Small intestine (tissue), 7 donors: ENCODE results near the gene HNF4A. TPM values are rescaled to one million over a fixed set of nuclear protein-coding genes. Genes with fewer than 3 reads are reported as not detected.

Source experiments
- DNase-seq, 2 donors: peaks; one replicate each; pipeline versions ENCODE4 v3.0.0 to v3.0.0-alpha.2; 2013
- FAIRE-seq: peaks from 2 replicates; lab custom pipeline; 2012; peaks lifted over from hg19 to GRCh38; lab: Jason Lieb, UNC
- H3K27ac ChIP-seq, 3 donors: one replicate each; pipeline ENCODE4 v1.5.1; 2013; ENCODE audit warnings: low read length in 2 of 3, mild to moderate bottlenecking in 2 of 3, control low read depth in 1 of 3, inconsistent platforms in 1 of 3, low read depth in 1 of 3, moderate library complexity in 1 of 3
- H3K27me3 ChIP-seq, 3 donors: one replicate each; pipeline ENCODE4 v1.6.1; 2013; ENCODE audit warnings: low read length in 3 of 3, inconsistent platforms in 1 of 3; ENCODE audit not compliant: control insufficient read depth in 3 of 3, insufficient read depth in 3 of 3
- H3K36me3 ChIP-seq, 3 donors: one replicate each; pipeline ENCODE4 v1.6.1; 2013; ENCODE audit warnings: low read length in 3 of 3, inconsistent platforms in 1 of 3, low read depth in 1 of 3, mild to moderate bottlenecking in 1 of 3, moderate library complexity in 1 of 3; ENCODE audit not compliant: control insufficient read depth in 3 of 3, insufficient read depth in 2 of 3
- H3K4me1 ChIP-seq, 3 donors: one replicate each; pipeline ENCODE4 v1.6.1; 2013; ENCODE audit warnings: low read length in 2 of 3, inconsistent platforms in 1 of 3, low read depth in 1 of 3, mild to moderate bottlenecking in 1 of 3, moderate library complexity in 1 of 3; ENCODE audit not compliant: control insufficient read depth in 3 of 3, insufficient read depth in 2 of 3
- H3K4me3 ChIP-seq, 3 donors: one replicate each; pipeline ENCODE4 v1.5.1; 2013; ENCODE audit warnings: low read length in 3 of 3, control low read depth in 1 of 3, inconsistent platforms in 1 of 3, low read depth in 1 of 3, mild to moderate bottlenecking in 1 of 3, moderate library complexity in 1 of 3
- H3K9me3 ChIP-seq, 2 donors: one replicate each; pipeline ENCODE4 v1.6.1; 2013; ENCODE audit warnings: low read depth in 1 of 2, low read length in 1 of 2; ENCODE audit not compliant: control insufficient read depth in 2 of 2, insufficient read depth in 1 of 2
- WGBS, 3 donors: extraction: QIAGEN DNeasy Blood & Tissue Kit; methylation state at CpG; one replicate each; pipeline ENCODE4 v1.1.7; 2013; 5-methylcytosine and 5-hydroxymethylcytosine counted together
- polyA plus RNA-seq, 4 donors: library from polyadenylated mRNA; stranded (reverse) in 3 of 4; unstranded in 1 of 4; fragments of 200-250 nt in 3 of 4; fragments of 120-200 nt in 1 of 4; gene quantifications; one replicate each; pipeline versions ENCODE4 v1.2.1 to v1.2.3, GENCODE V29; 2013
- donor health status: healthy with polysubstance abuse.
- donor health status: control.
- donor health status: control.
- donor health status: Bipolar disorder and iron deficiency.
- donor health status: healthy.

The HNF4A gene
- polyA plus RNA-seq, 4 donors: 56.7 to 324 (median 111) TPM

- 28 to 78% (median 42%) methylated on average over 3 of the region's 3 CpGs for WGBS, 3 donors
- no peak overlapping the region for H3K4me3 ChIP-seq
- no peaks in the 10 kb centered on the region for H3K9me3 ChIP-seq
- no peaks in the 10 kb centered on the region for H3K27me3 ChIP-seq
- no peak overlapping the region for H3K27ac ChIP-seq
- H3K4me1 ChIP-seq: peaks cover 0 to 13% (median 7%) of the 10 kb centered on the region in 3 donors
- DNase-seq (no peak), FAIRE-seq (no peak)
- H3K36me3 ChIP-seq: peaks cover 0 to 45% (median 0%) of the 10 kb centered on the region in 3 donors
These were observed 5.5 kb downstream of the HNF4A start for GRCh38 chr20:44361021-44361420.

- no peak for FAIRE-seq
- no peaks in the 10 kb centered on the region for H3K27me3 ChIP-seq
These were observed 7.0 kb downstream of the HNF4A start for GRCh38 chr20:44362466-44362940.

GRCh38 chr20:44364068-44364467, 8.6 kb downstream of the HNF4A start:
- Histone ChIP-seq H3K27ac (no peak overlapping the region), H3K4me3 (no peak overlapping the region), H3K4me1 (peaks cover 0 to 3% (median 2%) of the 10 kb centered on the region in 3 donors), H3K27me3 (no peaks in the 10 kb centered on the region), H3K36me3 (peaks cover 0 to 44% (median 0%) of the 10 kb centered on the region in 3 donors), H3K9me3 (no peaks in the 10 kb centered on the region)
- FAIRE-seq (no peak), DNase-seq (no peak)
- WGBS, 3 donors: 77 to 82% (median 79%) methylated on average over 4 of the region's 4 CpGs

More at GRCh38 chr20:44362466-44362940, 7.0 kb downstream of the HNF4A start:
- WGBS, 3 donors: 39 to 65% (median 52%) methylated on average over 4 of the region's 4 CpGs
- no peaks in the 10 kb centered on the region for H3K9me3 ChIP-seq
- peaks cover 0 to 13% (median 7%) of the 10 kb centered on the region in 3 donors for H3K4me1 ChIP-seq
- H3K36me3 ChIP-seq: peaks cover 0 to 45% (median 0%) of the 10 kb centered on the region in 3 donors
- no peak overlapping the region for H3K27ac ChIP-seq
- no peak overlapping the region for H3K4me3 ChIP-seq
- DNase-seq: no peak

- Histone ChIP-seq H3K4me3 (no peak overlapping the region), H3K9me3 (no peaks in the 10 kb centered on the region), H3K27me3 (no peaks in the 10 kb centered on the region), H3K4me1 (peaks cover 0 to 7% (median 0%) of the 10 kb centered on the region in 3 donors), H3K27ac (no peak overlapping the region), H3K36me3 (peaks cover 0 to 47% (median 0%) of the 10 kb centered on the region in 3 donors)
- WGBS, 3 donors: 78 to 82% (median 79%) methylated on average over 6 of the region's 6 CpGs
- FAIRE-seq (no peak), DNase-seq (no peak)
These were observed 9.3 kb downstream of the HNF4A start for GRCh38 chr20:44364780-44365179.

- H3K27ac ChIP-seq: no peak overlapping the region
- WGBS, 3 donors: 84 to 90% (median 87%) methylated on average over 6 of the region's 6 CpGs
- no peak overlapping the region for H3K4me3 ChIP-seq
- peaks cover 0 to 56% (median 0%) of the 10 kb centered on the region in 3 donors for H3K36me3 ChIP-seq
- peaks cover 0 to 21% (median 0%) of the 10 kb centered on the region in 3 donors for H3K4me1 ChIP-seq
- H3K9me3 ChIP-seq: no peaks in the 10 kb centered on the region
- no peaks in the 10 kb centered on the region for H3K27me3 ChIP-seq
- FAIRE-seq (no peak), DNase-seq (no peak)
These were observed 12.2 kb downstream of the HNF4A start for GRCh38 chr20:44367746-44368145.

- Histone ChIP-seq H3K9me3 (no peaks in the 10 kb centered on the region), H3K27ac (peak overlapping the region; percentile 27 to 66 (median 35)), H3K4me3 (no peak overlapping the region), H3K4me1 (peaks cover 0 to 21% (median 0%) of the 10 kb centered on the region in 3 donors), H3K36me3 (peaks cover 0 to 43% (median 3%) of the 10 kb centered on the region in 3 donors), H3K27me3 (no peaks in the 10 kb centered on the region)
- WGBS, 3 donors: 14 to 42% (median 39%) methylated on average over 9 of the region's 9 CpGs
- DNase-seq: peak; percentile 58 to 70
- FAIRE-seq: no peak
These were observed 15.2 kb downstream of the HNF4A start for GRCh38 chr20:44370639-44371218.

- Histone ChIP-seq H3K27me3 (no peaks in the 10 kb centered on the region), H3K4me1 (peaks cover 0 to 4% (median 0%) of the 10 kb centered on the region in 3 donors), H3K4me3 (no peak overlapping the region), H3K27ac (no peak overlapping the region), H3K36me3 (peaks cover 3 to 50% (median 10%) of the 10 kb centered on the region in 3 donors), H3K9me3 (no peaks in the 10 kb centered on the region)
- WGBS, 3 donors: 20 to 52% (median 43%) methylated on average over 2 of the region's 2 CpGs
- DNase-seq (no peak), FAIRE-seq (no peak)
These were observed 27.1 kb downstream of the HNF4A start for GRCh38 chr20:44382641-44383040.

GRCh38 chr20:44384423-44385027, 29.0 kb downstream of the HNF4A start:
- Histone ChIP-seq H3K27ac (peak overlapping the region in 1 of 3 donors; percentile 42), H3K36me3 (peaks cover 3 to 58% (median 10%) of the 10 kb centered on the region in 3 donors), H3K4me1 (peaks cover 0 to 15% (median 0%) of the 10 kb centered on the region in 3 donors), H3K27me3 (no peaks in the 10 kb centered on the region), H3K9me3 (no peaks in the 10 kb centered on the region), H3K4me3 (no peak overlapping the region)
- DNase-seq: peak; percentile 73 to 85
- WGBS, 3 donors: 11 to 14% (median 12%) methylated on average over 9 of the region's 9 CpGs
- FAIRE-seq: no peak
